Activated T-helper 17 cell treated with anti-CD3 and anti-CD28 coated beads, Interleukin-2, amount 50 U/mL, for 72 hours (primary cell): ENCODE results near the gene PSMD13. TPM values are rescaled to one million over a fixed set of nuclear protein-coding genes. Genes with fewer than 3 reads are reported as not detected.
"Not testable (repeated sequence)": the region's sequence is repeated elsewhere in the genome, so short reads cannot be mapped to it uniquely, and the experiment has no call there.

Source experiments
- ATAC-seq: fragments of 150-1000 bp; cut with Tn5 transposase; replicated peaks from 2 replicates; pipeline ENCODE4 v1.10.0; 2021; ENCODE audit warnings: mild to moderate bottlenecking, moderate library complexity
- H3K27ac Mint-ChIP-seq: one replicate; pipeline ENCODE4 v1.8.0; 2022; ENCODE audit warnings: mixed read lengths
- H3K27me3 Mint-ChIP-seq: one replicate; pipeline ENCODE4 v1.8.0; 2022; ENCODE audit warnings: mixed read lengths
- H3K36me3 Mint-ChIP-seq: one replicate; pipeline ENCODE4 v1.8.0; 2022; ENCODE audit warnings: low read depth, mild to moderate bottlenecking, mixed read lengths
- H3K4me1 Mint-ChIP-seq: one replicate; pipeline ENCODE4 v1.8.0; 2022; ENCODE audit warnings: mixed read lengths
- H3K4me3 Mint-ChIP-seq: one replicate; pipeline ENCODE4 v1.8.0; 2022; ENCODE audit warnings: mild to moderate bottlenecking, mixed read lengths
- H3K9me3 Mint-ChIP-seq: one replicate; pipeline ENCODE4 v1.8.0; 2022; ENCODE audit warnings: mixed read lengths
- total RNA-seq, 2 donors: library from RNA; stranded (reverse); gene quantifications; one replicate each; pipeline ENCODE4 v1.2.3, GENCODE V29; 2022

PSMD13 gene
- total RNA-seq, 2 donors from 2014 or later: 153 to 211 TPM

- H3K27me3 Mint-ChIP-seq: no peaks in the 10 kb centered on the region
- H3K4me1 Mint-ChIP-seq: peaks cover 5% of the 10 kb centered on the region
- H3K9me3 Mint-ChIP-seq: no peaks in the 10 kb centered on the region
- peak overlapping the region; percentile 70 for H3K27ac Mint-ChIP-seq
- peaks cover 14% of the 10 kb centered on the region for H3K36me3 Mint-ChIP-seq
- no peak overlapping the region for H3K4me3 Mint-ChIP-seq
- no peak for ATAC-seq
Measured at GRCh38 chr11:257766-258493, 21.2 kb downstream of the PSMD13 start.

GRCh38 chr11:259413-259812 lies 22.6 kb downstream of the PSMD13 start:
- no peaks in the 10 kb centered on the region for H3K27me3 Mint-ChIP-seq
- peaks cover 5% of the 10 kb centered on the region for H3K4me1 Mint-ChIP-seq
- no peak for ATAC-seq
- H3K4me3 Mint-ChIP-seq: no peak overlapping the region
- H3K9me3 Mint-ChIP-seq: no peaks in the 10 kb centered on the region
- no peak overlapping the region for H3K27ac Mint-ChIP-seq
- H3K36me3 Mint-ChIP-seq: no peaks in the 10 kb centered on the region

- H3K4me3 Mint-ChIP-seq: no peak overlapping the region
- no peaks in the 10 kb centered on the region for H3K27me3 Mint-ChIP-seq
- no peaks in the 10 kb centered on the region for H3K9me3 Mint-ChIP-seq
- H3K36me3 Mint-ChIP-seq: no peaks in the 10 kb centered on the region
- no peak overlapping the region for H3K27ac Mint-ChIP-seq
- H3K4me1 Mint-ChIP-seq: peaks cover 5% of the 10 kb centered on the region
- no peak for ATAC-seq
Measured at GRCh38 chr11:261624-262023, 24.8 kb downstream of the PSMD13 start.

- Mint-ChIP-seq H3K36me3 (peaks cover 20% of the 10 kb centered on the region), H3K4me1 (peaks cover 13% of the 10 kb centered on the region), H3K4me3 (peak overlapping the region; percentile 84), H3K27me3 (no peaks in the 10 kb centered on the region), H3K27ac (peak overlapping the region; percentile 96), H3K9me3 (no peaks in the 10 kb centered on the region)
- ATAC-seq: peak; percentile 69
Measured at GRCh38 chr11:266676-267439, 30.1 kb downstream of the PSMD13 start.

GRCh38 chr11:267491-267994 lies 30.8 kb downstream of the PSMD13 start:
- H3K4me1 Mint-ChIP-seq: peaks cover 13% of the 10 kb centered on the region
- H3K4me3 Mint-ChIP-seq: peak overlapping the region; percentile 84
- H3K36me3 Mint-ChIP-seq: peaks cover 20% of the 10 kb centered on the region
- H3K27me3 Mint-ChIP-seq: no peaks in the 10 kb centered on the region
- no peaks in the 10 kb centered on the region for H3K9me3 Mint-ChIP-seq
- peak; percentile 17 for ATAC-seq
- peak overlapping the region; percentile 96 for H3K27ac Mint-ChIP-seq

- Mint-ChIP-seq H3K36me3 (peaks cover 20% of the 10 kb centered on the region), H3K4me3 (peak overlapping the region; percentile 84), H3K27ac (peak overlapping the region; percentile 96), H3K4me1 (peaks cover 13% of the 10 kb centered on the region)
- not testable (repeated sequence) for H3K27me3 Mint-ChIP-seq, H3K9me3 Mint-ChIP-seq
- peak; percentile 43 for ATAC-seq
Measured at GRCh38 chr11:268716-269145, 32.0 kb downstream of the PSMD13 start.

GRCh38 chr11:269146-269890 lies 32.5 kb downstream of the PSMD13 start:
- peak; percentile 83 for ATAC-seq
- peaks cover 13% of the 10 kb centered on the region for H3K4me1 Mint-ChIP-seq
- peak overlapping the region; percentile 96 for H3K27ac Mint-ChIP-seq
- H3K9me3 Mint-ChIP-seq: no peaks in the 10 kb centered on the region
- H3K36me3 Mint-ChIP-seq: peaks cover 20% of the 10 kb centered on the region
- H3K27me3 Mint-ChIP-seq: no peaks in the 10 kb centered on the region
- H3K4me3 Mint-ChIP-seq: peak overlapping the region; percentile 84

- H3K4me1 Mint-ChIP-seq: peaks cover 13% of the 10 kb centered on the region
- no peak for ATAC-seq
- H3K27me3 Mint-ChIP-seq: no peaks in the 10 kb centered on the region
- H3K9me3 Mint-ChIP-seq: no peaks in the 10 kb centered on the region
- H3K36me3 Mint-ChIP-seq: peaks cover 20% of the 10 kb centered on the region
- H3K27ac Mint-ChIP-seq: no peak overlapping the region
- no peak overlapping the region for H3K4me3 Mint-ChIP-seq
Measured at GRCh38 chr11:270451-271318, 33.9 kb downstream of the PSMD13 start.

GRCh38 chr11:271319-271715 lies 34.5 kb downstream of the PSMD13 start:
- Mint-ChIP-seq H3K27me3 (no peaks in the 10 kb centered on the region), H3K4me3 (no peak overlapping the region), H3K36me3 (peaks cover 20% of the 10 kb centered on the region), H3K27ac (no peak overlapping the region), H3K4me1 (peaks cover 13% of the 10 kb centered on the region), H3K9me3 (no peaks in the 10 kb centered on the region)
- no peak for ATAC-seq

GRCh38 chr11:272195-272930 lies 35.6 kb downstream of the PSMD13 start:
- peak overlapping the region; percentile 26 for H3K27ac Mint-ChIP-seq

GRCh38 chr11:272931-273198 lies 36.1 kb downstream of the PSMD13 start:
- Mint-ChIP-seq H3K4me3 (no peak overlapping the region), H3K9me3 (peaks cover 4% of the 10 kb centered on the region), H3K27me3 (no peaks in the 10 kb centered on the region), H3K27ac (no peak overlapping the region), H3K4me1 (peaks cover 23% of the 10 kb centered on the region), H3K36me3 (peaks cover 15% of the 10 kb centered on the region)
- no peak for ATAC-seq

More at GRCh38 chr11:272195-272930, 35.6 kb downstream of the PSMD13 start:
- Mint-ChIP-seq H3K4me1 (peaks cover 18% of the 10 kb centered on the region), H3K27me3 (no peaks in the 10 kb centered on the region), H3K36me3 (peaks cover 19% of the 10 kb centered on the region), H3K4me3 (no peak overlapping the region), H3K9me3 (no peaks in the 10 kb centered on the region)
- no peak for ATAC-seq

- Mint-ChIP-seq H3K4me1 (peaks cover 17% of the 10 kb centered on the region), H3K4me3 (no peak overlapping the region), H3K36me3 (peaks cover 11% of the 10 kb centered on the region), H3K9me3 (peaks cover 4% of the 10 kb centered on the region), H3K27me3 (no peaks in the 10 kb centered on the region), H3K27ac (no peak overlapping the region)
- no peak for ATAC-seq
Measured at GRCh38 chr11:276219-276618, 39.4 kb downstream of the PSMD13 start.
